Activated T-cell treated with anti-CD3 and anti-CD28 coated beads for 1 hour (primary cell): Measurements from ENCODE around the gene HHAT.
A peak's percentile ranks its signal among the peaks of the same experiment; 100 is the strongest.

ENCODE experiments used
- DNase-seq: peaks from one replicate; pipeline ENCODE4 v3.0.0-alpha.2; 2020; ENCODE audit warnings: low read depth

HHAT gene

DNA sequence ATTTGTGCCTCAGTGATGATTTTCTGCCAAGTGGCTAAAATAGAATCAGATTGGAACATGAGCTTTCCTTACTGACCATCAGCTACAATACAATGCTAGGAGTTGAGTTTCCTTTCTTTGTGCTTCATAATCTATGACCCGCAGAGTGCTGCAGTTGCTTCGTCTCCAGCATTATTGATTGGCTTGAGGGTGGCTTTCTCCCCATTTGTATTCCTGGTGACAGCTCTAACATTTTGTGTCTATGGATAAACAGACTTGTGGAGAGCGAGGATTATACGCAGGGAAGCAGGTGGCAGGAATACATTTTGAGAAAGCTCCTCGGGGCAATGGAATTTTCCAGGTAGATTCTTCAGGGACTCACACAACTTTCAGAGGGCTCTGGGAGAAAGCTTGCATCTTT lies 223.2 kb downstream of the HHAT start:
- DNase-seq: no peak

DNA sequence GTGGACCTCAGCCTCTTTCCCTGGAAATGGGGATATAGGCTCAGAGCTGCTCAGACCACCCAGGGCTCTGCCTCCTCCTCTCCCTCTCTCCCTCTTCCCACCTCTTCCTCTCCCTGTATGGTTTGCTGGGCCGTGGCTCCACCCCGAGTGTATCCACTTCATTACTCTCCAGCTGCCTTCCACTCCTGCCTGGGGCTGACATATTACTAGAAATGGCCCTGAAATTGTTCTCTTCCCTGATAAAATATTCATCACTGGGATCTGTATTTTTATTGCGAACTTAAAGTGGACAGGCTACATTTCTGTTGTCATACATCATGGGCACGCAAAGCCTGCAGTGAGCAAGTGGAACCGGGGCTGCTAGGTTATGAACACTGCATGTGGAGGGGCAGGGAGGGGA lies 225.0 kb downstream of the HHAT start:
- DNase-seq: no peak

- no peak for DNase-seq
These were observed 225.7 kb downstream of the HHAT start for GRCh38 chr1:210554382-210554781.

DNA sequence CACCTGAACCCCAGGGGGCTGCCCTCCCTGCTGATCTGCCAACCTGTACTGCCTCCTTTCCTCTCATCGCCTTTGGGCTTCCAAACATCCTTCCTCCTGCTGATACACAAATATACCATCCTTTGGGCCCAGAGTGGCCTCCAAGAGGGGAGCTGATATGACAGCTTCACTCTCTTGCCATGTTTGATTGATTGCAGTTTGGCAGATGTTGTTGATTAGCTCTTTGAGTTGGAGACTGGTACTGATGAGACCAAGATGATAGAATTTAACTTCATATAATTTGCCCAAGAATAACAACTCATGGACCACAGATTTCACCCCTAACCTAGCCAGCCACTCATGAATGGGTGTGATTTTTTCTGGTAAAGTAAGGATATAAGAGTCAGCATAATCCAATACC lies 227.8 kb downstream of the HHAT start:
- DNase-seq: no peak

- DNase-seq: no peak
These were observed 228.8 kb downstream of the HHAT start for GRCh38 chr1:210557426-210558077.

- DNase-seq: no peak
These were observed 229.6 kb downstream of the HHAT start for GRCh38 chr1:210558302-210558701.

DNA sequence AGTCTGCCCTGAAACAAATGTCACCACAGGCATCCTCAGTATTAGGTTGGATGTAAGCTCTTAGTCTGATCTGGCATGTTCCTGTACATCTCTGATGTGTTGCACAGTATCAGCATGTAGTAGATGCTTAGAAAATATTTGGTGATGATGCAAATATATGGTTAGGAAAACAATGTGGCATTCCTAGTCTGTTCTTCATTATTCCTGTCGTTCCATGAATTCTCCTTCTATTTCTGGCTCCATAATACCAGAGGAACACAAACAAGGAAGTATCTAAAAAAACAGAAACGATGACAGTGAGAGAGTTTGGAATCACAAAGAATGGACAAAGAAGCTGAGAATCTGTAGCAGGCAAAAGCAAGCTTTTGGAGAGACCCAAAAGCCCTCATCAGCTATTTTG lies 236.6 kb downstream of the HHAT start:
- DNase-seq: no peak

DNA sequence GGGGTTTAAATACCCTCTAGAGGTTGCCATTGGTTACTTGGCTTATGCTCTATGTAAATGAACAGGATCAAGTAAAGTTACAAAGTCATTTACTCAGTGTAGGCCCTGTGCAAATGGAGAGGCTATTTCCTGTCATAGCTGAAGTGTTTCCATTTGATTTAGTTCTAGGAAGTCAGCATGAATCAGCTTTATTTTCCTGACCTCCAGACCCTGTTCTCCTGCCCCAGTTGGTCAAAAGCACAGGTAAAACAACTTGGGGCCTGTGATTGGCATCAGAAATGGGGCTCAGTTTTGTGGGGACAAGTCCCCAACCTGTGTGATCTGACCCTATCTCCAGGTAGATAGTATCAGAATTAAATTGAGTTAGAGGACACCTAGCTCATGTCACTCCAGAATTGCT lies 239.9 kb downstream of the HHAT start:
- no peak for DNase-seq

GRCh38 chr1:210570116-210570515 lies 241.4 kb downstream of the HHAT start:
- no peak for DNase-seq

- DNase-seq: no peak
These were observed 242.9 kb downstream of the HHAT start for GRCh38 chr1:210571356-210572284.

GRCh38 chr1:210573141-210573540 lies 244.4 kb downstream of the HHAT start:
- no peak for DNase-seq

DNA sequence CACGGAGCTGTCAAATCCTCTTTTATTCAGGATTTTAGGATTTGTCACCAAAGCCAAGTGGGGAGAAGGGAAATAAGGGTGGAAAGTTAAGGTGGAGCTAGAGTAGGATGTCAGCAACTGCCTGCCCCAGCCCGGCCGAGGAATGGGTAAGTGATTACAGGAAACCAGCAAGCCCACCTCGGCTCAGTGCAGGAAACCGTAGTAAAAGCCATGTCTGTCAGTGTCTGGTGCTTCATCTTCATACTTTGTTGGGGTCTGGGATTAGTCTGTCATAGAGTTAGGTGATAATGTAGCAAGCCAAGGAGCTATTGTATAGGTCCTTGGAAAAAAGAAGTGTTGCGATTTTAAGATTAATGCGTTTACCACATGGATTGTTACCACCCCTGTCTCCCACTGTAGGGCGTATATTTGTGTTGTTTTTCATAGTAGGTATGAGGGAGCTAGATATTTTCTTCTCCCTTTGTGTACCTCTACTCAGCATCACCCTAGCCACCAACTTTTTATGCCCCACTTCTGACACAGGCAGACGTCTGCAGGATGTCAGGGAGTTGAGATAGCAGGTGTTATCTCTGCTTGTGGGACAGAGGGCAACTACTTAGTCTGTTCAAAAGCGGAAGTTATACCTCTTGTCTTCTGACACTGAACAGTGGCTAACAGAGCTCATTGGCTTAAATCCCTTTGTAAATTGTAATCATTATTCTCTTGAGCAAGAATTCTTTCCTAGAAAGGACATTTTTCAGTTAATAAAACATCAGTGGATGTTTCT lies 253.7 kb downstream of the HHAT start:
- DNase-seq: no peak

- peak; percentile 38 for DNase-seq
These were observed 255.9 kb downstream of the HHAT start for GRCh38 chr1:210584439-210585113.

DNA sequence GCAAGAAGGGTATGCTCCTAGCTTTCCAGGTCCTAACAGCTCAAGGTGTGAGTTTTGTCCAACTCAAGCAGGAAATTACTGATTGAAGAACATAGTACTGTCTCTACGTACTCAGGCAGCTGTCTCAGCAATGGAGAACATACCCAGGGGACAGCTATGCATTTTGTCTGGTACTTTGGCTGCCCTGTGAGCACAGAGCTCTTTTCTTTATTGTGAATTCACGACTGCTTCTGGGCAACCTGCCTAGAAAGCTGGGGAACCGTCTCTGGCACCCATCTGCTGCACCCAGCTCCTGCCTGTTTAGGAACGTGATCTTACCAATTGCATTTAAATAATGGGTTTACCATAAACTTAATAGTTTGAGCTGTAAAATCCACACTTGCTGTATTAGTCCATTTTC lies 258.1 kb downstream of the HHAT start:
- DNase-seq: no peak

DNA sequence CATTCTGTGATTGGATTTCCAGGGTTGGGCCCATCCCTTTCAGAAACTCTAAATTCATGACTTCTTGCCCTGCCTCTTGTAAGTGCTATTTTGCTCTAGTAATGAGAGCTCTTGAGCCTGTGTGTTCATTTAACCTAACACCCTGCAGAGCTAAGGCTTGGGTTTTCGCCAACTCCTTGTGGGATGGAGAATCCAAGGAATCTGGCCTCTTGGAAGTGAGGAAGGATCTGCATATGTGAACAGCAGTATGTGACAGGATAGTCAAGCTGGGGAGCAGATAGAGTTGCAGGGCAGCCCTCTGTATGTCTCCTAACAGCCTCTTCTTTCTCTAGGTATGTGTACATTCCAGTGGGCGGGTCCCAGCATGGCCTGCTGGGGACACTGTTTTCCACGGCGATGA lies 258.9 kb downstream of the HHAT start:
- DNase-seq: no peak

GRCh38 chr1:210588357-210588756 lies 259.7 kb downstream of the HHAT start:
- no peak for DNase-seq

DNA sequence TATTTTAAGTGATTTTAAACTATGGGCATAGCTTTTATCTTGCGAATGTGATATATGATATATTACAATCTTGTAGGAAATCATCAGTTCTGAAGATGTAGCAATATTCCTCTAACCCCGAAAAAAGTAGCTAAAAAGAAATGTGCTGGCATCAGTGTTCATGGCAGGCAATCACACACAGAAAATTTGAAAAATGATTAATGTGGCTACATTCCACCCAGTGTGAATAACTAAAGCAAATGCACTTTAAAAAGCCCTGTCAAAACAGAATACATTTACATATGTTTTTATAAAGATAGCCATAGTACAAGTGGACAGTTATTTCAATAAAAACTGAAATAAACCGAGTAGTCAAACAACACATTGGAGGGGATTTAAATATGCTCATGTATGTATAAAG lies 260.2 kb downstream of the HHAT start:
- DNase-seq: no peak

- DNase-seq: no peak
These were observed 262.5 kb downstream of the HHAT start for GRCh38 chr1:210591214-210591613.

DNA sequence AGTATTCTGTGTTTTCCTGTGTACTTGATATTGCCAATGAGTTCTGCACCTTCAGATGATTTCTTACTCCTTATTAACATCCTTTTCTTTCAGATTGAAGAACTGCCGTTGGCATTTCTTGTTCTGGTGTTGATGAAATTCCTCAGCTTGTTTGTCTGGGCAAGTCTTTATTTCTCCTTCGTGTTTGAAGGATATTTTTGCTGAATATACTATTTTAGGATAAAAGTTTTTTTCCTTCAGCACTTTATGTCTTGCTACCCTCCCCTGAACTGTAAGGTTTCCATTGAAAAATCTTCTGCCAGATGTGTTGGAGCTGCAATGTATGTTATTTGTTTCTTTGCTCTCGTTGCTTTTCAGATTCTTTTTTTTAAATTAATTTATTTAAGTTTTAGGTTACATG lies 265.9 kb downstream of the HHAT start:
- DNase-seq: no peak

DNA sequence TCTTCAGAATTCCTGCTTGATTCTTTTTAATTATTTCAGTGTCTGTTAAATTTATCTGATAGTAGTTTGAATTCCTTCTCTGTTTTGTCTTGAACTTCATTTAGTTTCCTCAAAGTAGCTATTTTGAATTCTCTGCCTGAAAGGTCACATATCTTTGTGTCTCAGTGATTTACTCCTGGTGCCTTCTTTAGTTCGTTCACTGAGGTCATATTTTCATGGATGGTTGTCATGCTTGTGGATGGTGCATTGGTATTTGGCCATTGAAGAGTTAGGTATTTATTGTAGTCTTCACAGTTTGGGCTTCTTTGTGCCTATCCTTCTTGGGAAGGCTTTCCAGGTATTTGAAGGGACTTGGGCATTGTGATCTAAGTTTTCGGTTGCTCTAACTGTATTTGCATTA lies 267.9 kb downstream of the HHAT start:
- DNase-seq: no peak

GRCh38 chr1:210597555-210598134 lies 268.9 kb downstream of the HHAT start:
- DNase-seq: no peak

DNA sequence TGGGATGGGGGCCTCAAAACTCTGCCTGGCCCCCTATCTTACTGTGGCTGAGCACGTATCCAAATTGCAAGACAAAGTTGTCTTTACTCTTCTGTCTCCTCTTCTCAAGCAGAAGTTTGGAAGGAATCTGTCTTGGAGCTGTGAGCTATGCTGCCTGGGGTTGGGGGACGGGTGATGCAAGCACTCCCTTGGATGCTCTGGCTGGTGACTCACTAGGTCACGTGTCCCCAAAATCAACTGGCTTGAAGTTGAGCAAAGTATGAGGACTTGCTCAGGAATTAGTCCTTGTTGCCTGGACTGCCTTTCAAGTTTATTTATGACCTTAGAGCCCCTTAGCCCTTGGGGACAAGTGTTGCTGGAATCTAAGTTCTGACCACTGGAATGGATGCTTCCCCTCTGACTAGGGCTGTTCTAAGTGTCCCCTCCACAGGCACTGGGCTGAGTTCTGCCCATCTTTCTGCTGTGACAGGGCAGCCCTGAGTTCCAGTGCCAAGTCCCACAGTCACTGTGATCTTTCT lies 269.5 kb downstream of the HHAT start:
- no peak for DNase-seq
